IPS-15b (cell line): ENCODE measurements around the gene GPR21.

Experiments
- H3K27me3 ChIP-seq: one replicate; pipeline ENCODE4 v1.6.1; 2013; ENCODE audit warnings: low read length; ENCODE audit not compliant: control insufficient read depth, insufficient read depth
- H3K36me3 ChIP-seq: one replicate; pipeline ENCODE4 v1.6.1; 2013; ENCODE audit warnings: low read length; ENCODE audit not compliant: control insufficient read depth, insufficient read depth
- H3K4me1 ChIP-seq: one replicate; pipeline ENCODE4 v1.6.1; 2013; ENCODE audit warnings: mild to moderate bottlenecking, low read length; ENCODE audit not compliant: control insufficient read depth, insufficient read depth
- H3K4me3 ChIP-seq: one replicate; pipeline ENCODE4 v1.5.1; 2013; ENCODE audit warnings: low read depth, low read length
- H3K9ac ChIP-seq: one replicate; pipeline ENCODE4 v1.6.1; 2013; ENCODE audit warnings: low read depth, mild to moderate bottlenecking, low read length
- H3K9me3 ChIP-seq: one replicate; pipeline ENCODE4 v1.6.1; 2013; ENCODE audit warnings: mild to moderate bottlenecking, low read length; ENCODE audit not compliant: control insufficient read depth, insufficient read depth

Gene GPR21

DNA sequence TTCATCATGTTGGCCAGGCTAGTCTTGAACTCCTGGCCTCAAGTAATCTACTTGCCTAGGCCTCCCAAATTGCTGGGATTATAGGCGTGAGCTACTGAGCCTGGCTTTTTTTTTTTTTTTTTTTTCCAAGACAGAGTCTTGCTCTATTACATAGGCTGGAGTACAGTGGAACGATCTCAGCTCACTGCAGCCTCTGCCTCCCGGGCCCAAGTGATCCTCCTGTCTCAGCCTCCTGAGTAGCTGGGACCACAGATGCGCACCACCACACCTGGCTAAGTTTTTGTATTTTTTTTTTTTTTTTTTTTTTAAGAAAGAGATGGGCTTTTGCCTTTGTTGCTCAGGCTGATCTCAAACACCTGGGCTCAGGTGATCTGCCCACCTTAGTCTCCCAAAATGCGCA is 26.2 kb upstream of the GPR21 start:
- Histone ChIP-seq H3K4me1 (no peaks in the 10 kb centered on the region), H3K4me3 (no peak overlapping the region), H3K9ac (no peak overlapping the region), H3K27me3 (no peaks in the 10 kb centered on the region), H3K36me3 (peaks cover 4% of the 10 kb centered on the region), H3K9me3 (no peaks in the 10 kb centered on the region)

DNA sequence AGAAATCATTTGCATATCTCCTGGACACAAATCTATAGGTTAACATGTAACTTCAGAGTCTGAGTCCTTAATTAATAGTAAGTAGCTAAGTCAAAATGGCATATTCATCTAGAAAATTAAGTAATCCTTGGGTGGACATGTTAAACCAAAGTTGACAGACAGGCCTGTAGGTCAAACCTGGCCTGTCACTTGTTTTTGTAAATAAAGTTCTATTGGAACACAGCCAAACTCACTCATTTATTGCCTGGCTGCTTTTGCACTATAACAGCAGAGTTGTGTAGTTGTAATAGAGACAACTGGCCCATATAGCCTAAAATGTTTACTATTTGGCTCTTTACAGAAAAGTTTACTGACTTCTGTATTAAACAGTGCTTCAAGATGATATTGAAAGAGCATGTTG is 24.6 kb upstream of the GPR21 start:
- Histone ChIP-seq H3K9ac (no peak overlapping the region), H3K9me3 (no peaks in the 10 kb centered on the region), H3K27me3 (no peaks in the 10 kb centered on the region), H3K4me1 (no peaks in the 10 kb centered on the region), H3K36me3 (peaks cover 4% of the 10 kb centered on the region), H3K4me3 (no peak overlapping the region)

DNA sequence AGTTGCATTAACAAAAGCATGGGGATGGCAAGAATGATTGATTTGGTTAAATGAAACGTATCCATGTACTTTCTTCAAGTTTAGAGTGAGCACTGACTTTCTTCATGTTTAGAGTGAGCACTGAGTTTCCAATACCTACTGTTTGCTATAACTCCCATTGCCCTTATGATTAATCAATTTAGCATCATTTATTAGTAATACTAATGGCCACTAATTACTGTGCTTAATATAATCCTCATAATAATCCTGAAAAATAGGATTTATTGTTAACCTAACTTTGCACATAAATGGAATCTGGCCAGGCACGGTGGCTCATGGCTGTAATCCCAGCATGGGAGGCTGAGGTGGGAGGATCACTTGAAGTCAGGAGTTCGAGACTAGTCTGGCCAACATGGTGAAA is 22.1 kb upstream of the GPR21 start:
- Histone ChIP-seq H3K27me3 (no peaks in the 10 kb centered on the region), H3K9me3 (no peaks in the 10 kb centered on the region), H3K4me1 (no peaks in the 10 kb centered on the region), H3K4me3 (no peak overlapping the region), H3K9ac (no peak overlapping the region), H3K36me3 (no peaks in the 10 kb centered on the region)

DNA sequence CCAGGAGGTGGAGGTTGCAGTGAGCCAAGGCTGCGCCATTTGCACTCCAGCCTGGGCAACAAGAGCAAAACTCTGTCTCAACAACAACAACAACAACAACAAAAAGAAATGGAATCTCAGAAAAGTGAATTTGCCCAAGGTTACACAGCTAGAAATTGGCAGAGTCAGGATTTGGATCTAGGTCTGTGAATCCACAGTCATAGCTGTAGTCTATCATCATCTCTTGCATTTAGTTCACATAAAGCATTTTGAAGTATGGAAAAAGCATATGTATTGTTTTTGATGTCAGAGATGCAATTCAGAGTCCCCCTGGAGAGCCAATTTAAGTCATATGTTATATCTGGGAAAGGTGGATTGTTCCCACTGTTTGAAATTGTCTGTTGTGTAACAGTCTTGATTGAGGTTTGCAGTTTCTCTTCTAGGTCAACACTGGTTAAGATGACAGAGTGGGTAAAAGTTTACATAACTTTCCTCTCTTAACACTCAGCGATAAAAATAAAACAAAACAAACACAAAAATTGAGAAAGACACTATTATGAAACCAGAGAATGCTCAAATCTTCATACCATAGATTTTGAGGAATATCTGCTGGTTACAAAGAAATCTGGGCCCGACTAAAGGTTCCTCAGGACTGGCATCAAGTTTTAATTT is 21.5 kb upstream of the GPR21 start:
- H3K36me3 ChIP-seq, result no peaks in the 10 kb centered on the region
- H3K9me3 ChIP-seq, result no peaks in the 10 kb centered on the region
- no peaks in the 10 kb centered on the region for H3K4me1 ChIP-seq
- no peak overlapping the region for H3K4me3 ChIP-seq
- no peaks in the 10 kb centered on the region for H3K27me3 ChIP-seq
- H3K9ac ChIP-seq, result no peak overlapping the region

DNA sequence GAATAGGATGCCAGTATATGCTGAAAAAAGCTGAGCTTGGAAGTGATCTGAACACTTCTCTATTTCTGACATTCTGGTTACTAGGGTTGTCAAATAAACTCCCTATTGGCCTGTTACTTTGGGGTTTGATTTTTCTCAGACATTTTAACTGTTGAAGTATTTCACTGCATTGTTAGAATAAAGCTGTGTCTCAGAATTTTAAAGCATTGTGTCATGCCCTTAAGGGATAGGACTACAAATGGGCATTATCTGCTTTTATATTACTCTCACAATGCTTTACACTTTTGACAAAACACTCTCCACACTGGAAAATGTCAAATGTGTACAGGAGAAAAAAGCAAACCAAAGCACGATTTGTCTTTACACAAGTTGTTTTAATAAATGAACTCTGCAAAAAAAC is 16.8 kb upstream of the GPR21 start:
- Histone ChIP-seq H3K36me3 (peaks cover 3% of the 10 kb centered on the region), H3K27me3 (no peaks in the 10 kb centered on the region), H3K4me1 (no peaks in the 10 kb centered on the region), H3K9ac (no peak overlapping the region), H3K4me3 (no peak overlapping the region), H3K9me3 (no peaks in the 10 kb centered on the region)

DNA sequence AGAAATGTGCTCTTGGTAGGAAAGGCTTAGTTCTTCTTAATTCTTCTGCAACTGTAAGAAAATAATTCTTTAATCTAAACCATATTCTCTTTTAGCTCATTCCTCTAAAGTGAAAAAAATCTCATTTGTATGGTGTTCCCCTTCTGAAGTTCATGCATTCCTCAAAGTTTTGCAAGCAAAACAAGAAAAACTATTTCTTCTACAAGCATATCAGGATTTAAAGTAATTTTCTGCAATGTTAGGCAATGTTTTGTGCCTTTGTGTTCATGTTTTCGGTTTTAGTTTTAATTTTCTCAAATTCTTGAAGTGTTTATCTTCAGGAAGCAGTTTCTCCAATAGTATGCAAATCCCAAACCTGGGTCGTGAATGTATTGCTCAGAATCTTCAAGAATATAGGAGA is 12.7 kb upstream of the GPR21 start:
- H3K27me3 ChIP-seq, result no peaks in the 10 kb centered on the region
- no peaks in the 10 kb centered on the region for H3K4me1 ChIP-seq
- no peak overlapping the region for H3K4me3 ChIP-seq
- H3K36me3 ChIP-seq, result peaks cover 3% of the 10 kb centered on the region
- no peak overlapping the region for H3K9ac ChIP-seq
- no peaks in the 10 kb centered on the region for H3K9me3 ChIP-seq

DNA sequence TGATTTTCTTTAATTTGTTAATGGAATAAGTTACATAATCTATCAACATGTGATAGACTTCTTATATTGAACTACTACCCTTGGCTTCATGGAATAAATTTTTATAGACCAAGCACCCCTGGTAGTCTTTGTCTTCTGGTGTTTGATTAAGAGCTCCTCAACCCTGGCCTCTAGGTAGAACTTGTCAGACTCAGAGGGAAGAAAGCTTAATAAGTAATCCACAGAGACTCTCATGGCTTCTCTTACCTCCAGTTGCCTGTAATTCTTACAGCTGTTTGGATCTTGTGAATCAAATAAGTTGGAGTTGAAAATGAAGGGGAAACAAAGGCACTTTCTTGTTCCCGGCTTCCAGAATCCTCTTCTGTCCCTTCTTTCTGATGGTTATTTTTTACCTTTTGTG is 7.0 kb upstream of the GPR21 start:
- Histone ChIP-seq H3K36me3 (no peaks in the 10 kb centered on the region), H3K4me1 (no peaks in the 10 kb centered on the region), H3K9ac (no peak overlapping the region), H3K27me3 (no peaks in the 10 kb centered on the region), H3K9me3 (no peaks in the 10 kb centered on the region), H3K4me3 (no peak overlapping the region)

DNA sequence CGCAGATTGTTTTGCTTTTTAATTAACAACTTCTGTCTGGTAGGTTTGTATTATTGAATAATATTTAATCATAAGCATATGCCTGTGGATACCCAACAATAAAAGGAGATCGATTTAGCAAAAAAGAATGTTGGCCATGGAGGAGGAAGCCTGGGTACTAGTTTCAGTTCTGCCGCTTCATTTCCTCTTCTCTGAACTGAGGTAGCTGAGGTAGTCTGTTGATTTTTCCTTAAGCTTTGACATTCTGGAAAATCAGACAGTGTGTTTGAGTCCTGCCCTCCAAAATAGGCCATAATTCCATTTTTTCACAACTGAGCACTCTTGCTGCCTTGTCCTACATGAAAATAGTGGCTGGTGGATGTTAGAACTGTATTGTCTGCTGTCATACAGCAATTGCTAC is 6.0 kb upstream of the GPR21 start:
- Histone ChIP-seq H3K36me3 (no peaks in the 10 kb centered on the region), H3K27me3 (no peaks in the 10 kb centered on the region), H3K9ac (no peak overlapping the region)

DNA sequence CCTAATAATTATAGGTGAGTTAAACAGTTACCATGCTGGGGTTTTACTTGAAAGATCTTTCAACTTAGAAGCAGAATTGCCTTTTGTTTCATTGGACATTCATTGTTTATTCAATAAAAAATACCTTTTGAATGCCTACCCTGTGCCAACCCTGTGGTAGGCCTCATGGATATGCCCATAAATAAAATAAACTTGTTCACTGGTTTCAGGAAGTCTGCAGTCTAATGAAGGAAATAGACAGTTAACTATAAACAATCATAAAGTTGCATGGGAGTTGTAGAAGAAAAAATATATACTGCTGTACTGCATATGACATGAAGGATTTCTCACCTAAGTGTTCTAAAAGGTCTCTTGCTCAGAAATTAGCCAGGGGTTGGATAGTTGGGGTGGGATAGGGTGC is 5.3 kb upstream of the GPR21 start:
- no peaks in the 10 kb centered on the region for H3K9me3 ChIP-seq
- no peak overlapping the region for H3K9ac ChIP-seq
- no peaks in the 10 kb centered on the region for H3K4me1 ChIP-seq
- no peaks in the 10 kb centered on the region for H3K36me3 ChIP-seq
- H3K27me3 ChIP-seq, result no peaks in the 10 kb centered on the region
- H3K4me3 ChIP-seq, result no peak overlapping the region

More for the DNA sequence above, 6.0 kb upstream of the GPR21 start:
- H3K4me1 ChIP-seq, result no peaks in the 10 kb centered on the region
- H3K9me3 ChIP-seq, result no peaks in the 10 kb centered on the region
- H3K4me3 ChIP-seq, result no peak overlapping the region

DNA sequence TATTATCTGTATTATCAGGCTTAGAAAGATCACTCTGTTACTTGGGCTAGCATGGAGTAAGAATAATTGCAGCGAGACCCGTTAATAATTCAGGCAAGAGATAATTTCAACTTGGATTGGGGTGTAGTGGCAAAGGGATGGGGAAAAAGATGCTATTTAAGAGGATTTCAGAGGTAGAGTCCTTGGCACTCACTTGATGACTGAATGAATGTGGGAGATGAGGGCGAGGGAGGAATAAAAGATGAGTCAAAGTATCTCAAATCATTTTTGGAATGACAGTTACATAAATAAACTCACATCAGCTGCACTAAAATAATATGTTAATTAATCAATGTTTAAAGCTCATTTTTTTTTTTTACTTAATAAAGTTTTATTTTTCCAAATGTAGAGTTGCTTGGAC is 4.5 kb upstream of the GPR21 start:
- H3K4me1 ChIP-seq, result no peaks in the 10 kb centered on the region

DNA sequence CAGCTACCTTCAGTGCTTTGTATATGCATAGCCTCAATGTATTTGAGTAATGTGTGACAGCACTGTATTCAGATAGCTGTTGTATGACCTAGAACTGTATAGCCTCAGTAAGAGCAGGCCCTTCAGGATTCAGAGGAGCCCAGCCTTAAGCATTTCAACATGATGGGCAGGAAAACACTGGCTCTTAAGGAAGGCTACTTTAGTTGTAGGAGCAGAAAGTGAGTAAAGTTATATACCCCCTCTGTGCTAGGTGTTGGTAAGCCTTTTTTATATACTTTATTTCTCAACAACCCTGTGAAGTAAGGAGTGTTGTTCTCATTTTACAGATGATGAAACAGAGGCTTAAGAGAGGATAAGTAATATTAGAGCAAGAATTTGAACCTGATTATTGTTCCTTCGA is 1.5 kb upstream of the GPR21 start:
- Histone ChIP-seq H3K4me1 (no peaks in the 10 kb centered on the region), H3K4me3 (no peak overlapping the region), H3K27me3 (no peaks in the 10 kb centered on the region), H3K36me3 (no peaks in the 10 kb centered on the region), H3K9ac (no peak overlapping the region), H3K9me3 (no peaks in the 10 kb centered on the region)

More for the DNA sequence above, 4.5 kb upstream of the GPR21 start:
- H3K9me3 ChIP-seq, result no peaks in the 10 kb centered on the region
- no peak overlapping the region for H3K9ac ChIP-seq
- no peaks in the 10 kb centered on the region for H3K36me3 ChIP-seq
- H3K27me3 ChIP-seq, result no peaks in the 10 kb centered on the region
- H3K4me3 ChIP-seq, result no peak overlapping the region

DNA sequence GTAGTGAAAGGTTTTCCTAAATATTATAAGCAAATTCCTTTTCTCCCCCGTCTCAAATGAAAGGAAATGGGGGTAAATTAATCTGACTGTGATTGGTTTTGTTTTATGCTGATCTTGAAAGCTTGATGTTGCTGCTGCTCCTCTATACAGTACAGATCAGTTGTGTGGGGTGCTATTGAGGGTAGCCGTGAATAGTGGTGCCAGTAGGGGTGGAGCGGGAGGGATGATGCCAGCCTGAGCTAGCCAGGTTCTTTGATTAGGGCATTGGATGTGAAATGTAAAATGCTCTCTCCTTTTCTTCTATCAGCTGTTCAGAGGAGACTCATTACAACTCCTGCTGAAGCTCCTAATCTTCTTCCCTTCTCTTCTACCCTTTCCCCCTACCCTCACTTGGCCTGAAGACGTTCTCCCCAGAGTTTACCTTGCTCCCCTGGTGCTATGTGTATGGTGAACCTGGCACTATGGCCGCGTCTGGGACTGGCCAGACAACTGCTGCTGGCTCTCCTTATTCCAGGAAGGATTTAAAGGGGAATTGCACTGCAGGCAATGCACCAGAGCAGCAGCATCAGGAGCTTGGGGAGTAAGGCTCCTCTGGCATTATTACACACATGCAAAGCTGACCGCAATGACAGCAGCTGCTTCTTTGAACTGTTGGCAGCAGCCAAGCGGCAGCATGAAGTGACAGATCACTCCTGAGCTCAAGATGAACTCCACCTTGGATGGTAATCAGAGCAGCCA is 566 bp downstream of the GPR21 start:
- no peak overlapping the region for H3K9ac ChIP-seq
- no peaks in the 10 kb centered on the region for H3K27me3 ChIP-seq
- H3K9me3 ChIP-seq, result no peaks in the 10 kb centered on the region
- H3K36me3 ChIP-seq, result no peaks in the 10 kb centered on the region
- no peak overlapping the region for H3K4me3 ChIP-seq
- H3K4me1 ChIP-seq, result no peaks in the 10 kb centered on the region
